ENCODE measurements around the gene RSRC1.
"Not testable (repeated sequence)": the region's sequence is repeated elsewhere in the genome, so short reads cannot be mapped to it uniquely, and the experiment has no call there.

Gene RSRC1

GRCh38 chr3:158308236-158308928, 198.5 kb downstream of the RSRC1 start:
- Histone ChIP-seq H3K9ac (no peak overlapping the region), H3K4me3 (ENCODE audit: low read depth, low read length) (no peak overlapping the region), H3K4me2 (ENCODE audit: low read length) (no peak overlapping the region), H3K4me1 (no peaks in the 10 kb centered on the region), H3K79me2 (no peaks in the 10 kb centered on the region), H3K27ac (no peak overlapping the region), H3K27me3 (ENCODE audit: control insufficient read depth, insufficient read depth, low read length) (no peaks in the 10 kb centered on the region), H2AFZ (no peak overlapping the region), H3K9me3 (ENCODE audit: control insufficient read depth, low read length) (no peaks in the 10 kb centered on the region), H3K36me3 (ENCODE audit: control insufficient read depth, insufficient read depth, low read length) (no peaks in the 10 kb centered on the region)
- no peak for TF ChIP-seq CTCF (IDR thresholded peaks at IDR 0.05)

- Histone ChIP-seq H3K9ac (no peak overlapping the region), H3K4me3 (ENCODE audit: low read depth, low read length) (no peak overlapping the region), H3K4me2 (ENCODE audit: low read length) (no peak overlapping the region), H2AFZ (no peak overlapping the region), H3K27ac (no peak overlapping the region), H3K27me3 (ENCODE audit: control insufficient read depth, insufficient read depth, low read length) (no peaks in the 10 kb centered on the region), H3K79me2 (no peaks in the 10 kb centered on the region), H3K9me3 (ENCODE audit: control insufficient read depth, low read length) (no peaks in the 10 kb centered on the region), H3K4me1 (no peaks in the 10 kb centered on the region), H3K36me3 (ENCODE audit: control insufficient read depth, insufficient read depth, low read length) (no peaks in the 10 kb centered on the region)
- TF ChIP-seq CTCF (IDR thresholded peaks at IDR 0.05): no peak
Observed at GRCh38 chr3:158312560-158313141, 202.8 kb downstream of the RSRC1 start.

- no peak overlapping the region for H3K4me2 ChIP-seq (ENCODE audit: low read length)
- peak; percentile 15 for TF ChIP-seq CTCF (IDR thresholded peaks at IDR 0.05)
- H3K9ac ChIP-seq: no peak overlapping the region
- H2AFZ ChIP-seq: no peak overlapping the region
- no peak overlapping the region for H3K27ac ChIP-seq
- no peaks in the 10 kb centered on the region for H3K9me3 ChIP-seq (ENCODE audit: control insufficient read depth, low read length)
- H3K4me1 ChIP-seq: no peaks in the 10 kb centered on the region
- H3K79me2 ChIP-seq: no peaks in the 10 kb centered on the region
- H3K27me3 ChIP-seq (ENCODE audit: control insufficient read depth, insufficient read depth, low read length): no peaks in the 10 kb centered on the region
- no peaks in the 10 kb centered on the region for H3K36me3 ChIP-seq (ENCODE audit: control insufficient read depth, insufficient read depth, low read length)
- H3K4me3 ChIP-seq (ENCODE audit: low read depth, low read length): no peak overlapping the region
Observed at GRCh38 chr3:158313338-158313927, 203.5 kb downstream of the RSRC1 start.

- no peak for TF ChIP-seq CTCF (IDR thresholded peaks at IDR 0.05)
- Histone ChIP-seq H3K4me2 (ENCODE audit: low read length) (no peak overlapping the region), H3K36me3 (ENCODE audit: control insufficient read depth, insufficient read depth, low read length) (no peaks in the 10 kb centered on the region), H3K9me3 (ENCODE audit: control insufficient read depth, low read length) (no peaks in the 10 kb centered on the region), H3K4me1 (no peaks in the 10 kb centered on the region), H2AFZ (no peak overlapping the region), H3K27me3 (ENCODE audit: control insufficient read depth, insufficient read depth, low read length) (no peaks in the 10 kb centered on the region), H3K9ac (no peak overlapping the region), H3K27ac (no peak overlapping the region), H3K79me2 (no peaks in the 10 kb centered on the region), H3K4me3 (ENCODE audit: low read depth, low read length) (no peak overlapping the region)
Observed at GRCh38 chr3:158314426-158315357, 204.8 kb downstream of the RSRC1 start.

GRCh38 chr3:158329696-158330441, 220.0 kb downstream of the RSRC1 start:
- not testable (repeated sequence) for H3K4me2 ChIP-seq (ENCODE audit: low read length); H3K27me3 ChIP-seq (ENCODE audit: control insufficient read depth, insufficient read depth, low read length); H3K36me3 ChIP-seq (ENCODE audit: control insufficient read depth, insufficient read depth, low read length); H3K27ac ChIP-seq; H3K9me3 ChIP-seq (ENCODE audit: control insufficient read depth, low read length); H2AFZ ChIP-seq; H3K4me1 ChIP-seq; H3K79me2 ChIP-seq; H3K4me3 ChIP-seq (ENCODE audit: low read depth, low read length); H3K9ac ChIP-seq

Measured in parathyroid adenoma (tissue), 2 donors.